DOHH2 (cell line): Measurements from ENCODE around the gene CTSE.

ENCODE experiments used
- H3F3A ChIP-seq: fragments of 200-600 bp; sonication (generic), shearing (Covaris generic); 2 replicates; pipeline ENCODE4 v1.6.0; 2016; ENCODE audit warnings: antibody characterized with exemption, mild to moderate bottlenecking; ENCODE audit not compliant: control insufficient read depth, insufficient read depth
- H3K27ac ChIP-seq: fragments of 200-600 bp; sonication (generic); 2 replicates; pipeline ENCODE4 v1.5.1; 2014; ENCODE audit warnings: low read depth, mild to moderate bottlenecking, low read length, moderate library complexity
- H3K27me3 ChIP-seq: fragments of 200-600 bp; sonication (generic); 2 replicates; pipeline ENCODE4 v1.6.1; 2014; ENCODE audit warnings: mild to moderate bottlenecking, low read length, mixed read lengths; ENCODE audit not compliant: control insufficient read depth
- H3K36me3 ChIP-seq: fragments of 200-600 bp; sonication (generic); 2 replicates; pipeline ENCODE4 v1.6.1; 2014; ENCODE audit warnings: mild to moderate bottlenecking, low read length, moderate library complexity, mixed read lengths; ENCODE audit not compliant: control insufficient read depth
- H3K4me1 ChIP-seq: fragments of 200-600 bp; sonication (generic); 2 replicates; pipeline ENCODE4 v1.6.1; 2014; ENCODE audit warnings: mild to moderate bottlenecking, low read length, mixed read lengths; ENCODE audit not compliant: control insufficient read depth
- H3K4me2 ChIP-seq: fragments of 200-600 bp; sonication (generic); 2 replicates; pipeline ENCODE4 v1.6.0; 2014; ENCODE audit warnings: mild to moderate bottlenecking, low read length, moderate library complexity
- H3K4me3 ChIP-seq: fragments of 200-600 bp; sonication (generic); 2 replicates; pipeline ENCODE4 v1.5.1; 2014; ENCODE audit warnings: mild to moderate bottlenecking, low read length, mixed read lengths
- H3K79me2 ChIP-seq: fragments of 200-600 bp; sonication (generic); 2 replicates; pipeline ENCODE4 v1.6.1; 2014; ENCODE audit warnings: mild to moderate bottlenecking, low read length, mixed read lengths; ENCODE audit not compliant: control insufficient read depth
- H3K9me2 ChIP-seq: fragments of 200-600 bp; sonication (generic); replicated peaks from 2 replicates; pipeline ENCODE4 v1.6.1; 2014; ENCODE audit warnings: mild to moderate bottlenecking, low read length, mixed read lengths; ENCODE audit not compliant: control insufficient read depth
- H3K9me3 ChIP-seq: fragments of 200-600 bp; sonication (generic); 2 replicates; pipeline ENCODE4 v1.6.1; 2014; ENCODE audit warnings: antibody characterized with exemption, low read length, mixed read lengths; ENCODE audit not compliant: control insufficient read depth, insufficient read depth
- H4K20me1 ChIP-seq: fragments of 200-600 bp; sonication (generic); 2 replicates; pipeline ENCODE4 v1.6.0; 2014; ENCODE audit warnings: low read depth, mild to moderate bottlenecking, antibody characterized with exemption, low read length, moderate library complexity; ENCODE audit not compliant: control insufficient read depth, insufficient read depth
- CTCF ChIP-seq: fragments of 200-600 bp; sonication (generic); IDR thresholded peaks from one replicate; pipeline ENCODE4 v1.5.1; 2014; ENCODE audit warnings: antibody characterized with exemption, mild to moderate bottlenecking, low read depth, low read length; ENCODE audit not compliant: poor library complexity, severe bottlenecking
- EZH2phosphoT487 ChIP-seq: fragments of 200-600 bp; sonication (generic); IDR thresholded peaks from 2 replicates; pipeline ENCODE4 v1.6.1; 2017; ENCODE audit warnings: borderline replicate concordance, mild to moderate bottlenecking, antibody characterized with exemption, low read length, moderate library complexity, mixed read lengths

The CTSE gene

GRCh38 chr1:205990226-205990625, 33.5 kb downstream of the CTSE start:
- Histone ChIP-seq H3K4me2 (no peak overlapping the region), H3K27me3 (peaks cover 23% of the 10 kb centered on the region), H3K4me1 (no peaks in the 10 kb centered on the region), H3K4me3 (no peak overlapping the region), H3K9me2 (no peaks in the 10 kb centered on the region), H3K36me3 (no peaks in the 10 kb centered on the region), H3K9me3 (no peaks in the 10 kb centered on the region), H4K20me1 (no peaks in the 10 kb centered on the region), H3K27ac (no peak overlapping the region), H3K79me2 (no peaks in the 10 kb centered on the region), H3F3A (no peaks in the 10 kb centered on the region)
- TF ChIP-seq CTCF (no peak), EZH2phosphoT487 (no peak)

- Histone ChIP-seq H3K27ac (no peak overlapping the region), H3K36me3 (no peaks in the 10 kb centered on the region), H3K4me1 (no peaks in the 10 kb centered on the region), H3K9me3 (no peaks in the 10 kb centered on the region), H4K20me1 (no peaks in the 10 kb centered on the region), H3K9me2 (no peaks in the 10 kb centered on the region), H3K79me2 (no peaks in the 10 kb centered on the region), H3K4me3 (no peak overlapping the region), H3F3A (no peaks in the 10 kb centered on the region), H3K27me3 (peaks cover 23% of the 10 kb centered on the region), H3K4me2 (no peak overlapping the region)
- TF ChIP-seq EZH2phosphoT487 (no peak), CTCF (no peak)
These were observed 33.9 kb downstream of the CTSE start for GRCh38 chr1:205989786-205990185.

- Histone ChIP-seq H3K27ac (no peak overlapping the region), H3K4me3 (no peak overlapping the region), H4K20me1 (no peaks in the 10 kb centered on the region), H3K36me3 (no peaks in the 10 kb centered on the region), H3K79me2 (no peaks in the 10 kb centered on the region), H3K4me2 (no peak overlapping the region), H3K4me1 (no peaks in the 10 kb centered on the region), H3F3A (no peaks in the 10 kb centered on the region), H3K9me3 (no peaks in the 10 kb centered on the region), H3K9me2 (no peaks in the 10 kb centered on the region), H3K27me3 (peaks cover 23% of the 10 kb centered on the region)
- TF ChIP-seq CTCF, result no peak
- no peak for TF ChIP-seq EZH2phosphoT487
These were observed 35.1 kb downstream of the CTSE start for GRCh38 chr1:205988585-205988995.

GRCh38 chr1:205986861-205987260, 36.8 kb downstream of the CTSE start:
- Histone ChIP-seq H3K4me2 (no peak overlapping the region), H3K4me3 (no peak overlapping the region), H4K20me1 (no peaks in the 10 kb centered on the region), H3K79me2 (no peaks in the 10 kb centered on the region), H3K4me1 (no peaks in the 10 kb centered on the region), H3F3A (no peaks in the 10 kb centered on the region), H3K27ac (no peak overlapping the region), H3K36me3 (no peaks in the 10 kb centered on the region), H3K27me3 (peaks cover 18% of the 10 kb centered on the region), H3K9me2 (no peaks in the 10 kb centered on the region), H3K9me3 (no peaks in the 10 kb centered on the region)
- TF ChIP-seq EZH2phosphoT487, result no peak
- TF ChIP-seq CTCF, result no peak
